Measurements from ENCODE around the gene FAM177B. TPM values are rescaled to one million over a fixed set of nuclear protein-coding genes. Genes with fewer than 3 reads are reported as not detected.

Gene FAM177B
- total and polyA plus RNA-seq, 3 donors from 2014 or later: 0.71 to 2.3 TPM; not detected in 1

DNA sequence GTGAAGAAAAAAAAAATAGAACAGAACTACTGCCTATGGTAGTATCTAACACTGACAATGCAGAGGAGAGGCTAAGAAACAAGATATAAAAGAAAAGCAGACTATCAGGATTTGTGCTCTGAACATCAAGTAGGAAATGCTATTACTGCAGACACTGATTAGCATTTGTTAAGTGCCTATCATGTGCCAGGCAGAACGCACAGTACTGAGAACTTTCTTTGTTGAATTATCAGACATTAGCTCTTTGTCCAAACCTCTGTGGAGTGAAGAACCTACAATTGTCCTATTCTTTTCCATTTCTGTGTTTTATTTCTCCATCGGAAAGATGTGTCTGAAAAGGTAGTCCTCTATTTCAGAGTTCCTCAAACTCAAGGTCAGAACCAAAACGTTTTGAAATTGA is 47.4 kb downstream of the FAM177B start:
- Histone ChIP-seq H3K36me3 (ENCODE audit: low read depth, missing control alignments) (no peaks in the 10 kb centered on the region), H3K27me3 (no peaks in the 10 kb centered on the region), H3K27ac (peak overlapping the region in 1 of 2 donors; percentile 56), H3K4me1 (peaks cover 4% of the 10 kb centered on the region), H3K4me3 (no peak overlapping the region), H3K9me3 (no peaks in the 10 kb centered on the region)
- intact Hi-C loops (cut with DNase I; ENCODE audit: low total_unique reads): no loop called here
- DNase-seq: peak; percentile 63
- WGBS, 2 donors: 37 to 46% methylated on average over 3 of the region's 3 CpGs
- no peak for TF ChIP-seq CTCF (IDR thresholded peaks at IDR 0.05)
- TF ChIP-seq POLR2A (IDR thresholded peaks at IDR 0.05): no peak

- no peak for DNase-seq
- no peaks in the 10 kb centered on the region for H3K9me3 ChIP-seq
- no peaks in the 10 kb centered on the region for H3K36me3 ChIP-seq (ENCODE audit: low read depth, missing control alignments)
- no peak for TF ChIP-seq POLR2A (IDR thresholded peaks at IDR 0.05)
- no peak for TF ChIP-seq CTCF (IDR thresholded peaks at IDR 0.05)
- H3K4me3 ChIP-seq: no peak overlapping the region
- intact Hi-C loops (cut with DNase I; ENCODE audit: low total_unique reads): no loop called here
- WGBS, 2 donors: 34% methylated on average over 2 of the region's 2 CpGs
- peak overlapping the region in 1 of 2 donors; percentile 56 for H3K27ac ChIP-seq
- peaks cover 4% of the 10 kb centered on the region for H3K4me1 ChIP-seq
- H3K27me3 ChIP-seq: no peaks in the 10 kb centered on the region
Measured at GRCh38 chr1:222784916-222785315, 47.9 kb downstream of the FAM177B start.

DNA sequence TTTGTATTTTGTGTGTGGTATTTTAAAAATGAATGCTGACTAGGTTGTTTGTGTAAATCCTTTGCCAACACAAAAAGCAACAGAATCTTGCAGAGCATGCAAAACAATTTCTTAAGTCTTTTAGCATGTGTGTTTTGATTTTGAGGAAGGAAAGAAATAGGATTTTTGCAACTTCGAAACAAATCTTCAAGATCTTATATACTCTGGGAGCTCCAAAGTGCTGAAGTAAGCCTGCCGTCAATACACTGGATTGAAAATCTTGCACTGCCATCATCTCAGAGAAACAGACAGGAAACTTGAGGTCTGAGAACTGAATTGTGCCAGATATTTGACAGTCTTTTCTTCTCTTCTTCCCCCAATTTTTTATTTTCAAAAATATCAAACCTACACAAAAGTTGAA is 48.5 kb downstream of the FAM177B start:
- DNase-seq: no peak
- intact Hi-C loops (cut with DNase I; ENCODE audit: low total_unique reads): no loop called here
- Histone ChIP-seq H3K9me3 (no peaks in the 10 kb centered on the region), H3K4me1 (peaks cover 4% of the 10 kb centered on the region), H3K27ac (no peak overlapping the region), H3K4me3 (no peak overlapping the region), H3K27me3 (no peaks in the 10 kb centered on the region), H3K36me3 (ENCODE audit: low read depth, missing control alignments) (no peaks in the 10 kb centered on the region)
- TF ChIP-seq POLR2A (IDR thresholded peaks at IDR 0.05): no peak
- no peak for TF ChIP-seq CTCF (IDR thresholded peaks at IDR 0.05)
- WGBS, 2 donors: 60 to 73% methylated on average over 2 of the region's 2 CpGs

DNA sequence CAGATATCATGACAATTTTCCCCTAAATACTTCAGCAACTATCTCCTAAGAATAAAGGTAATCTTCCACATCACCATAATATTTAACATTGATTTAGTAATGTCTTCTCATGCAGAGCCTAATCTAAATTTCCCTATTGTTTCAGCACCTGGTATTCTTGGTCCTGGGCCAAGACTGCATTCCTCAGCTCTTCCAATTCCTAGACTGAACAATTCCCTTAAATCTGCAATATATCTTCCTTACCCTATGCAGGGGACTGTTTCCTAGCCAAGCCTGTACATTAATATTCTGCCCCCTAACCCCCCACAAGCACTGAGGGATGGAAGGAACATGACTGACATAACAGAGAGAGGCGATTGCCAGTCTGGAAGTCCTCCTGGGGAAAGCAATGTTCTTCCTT is 49.1 kb downstream of the FAM177B start:
- DNase-seq: no peak
- TF ChIP-seq POLR2A (IDR thresholded peaks at IDR 0.05): no peak
- no peak for TF ChIP-seq CTCF (IDR thresholded peaks at IDR 0.05)
- Histone ChIP-seq H3K4me3 (no peak overlapping the region), H3K36me3 (ENCODE audit: low read depth, missing control alignments) (no peaks in the 10 kb centered on the region), H3K27ac (no peak overlapping the region), H3K4me1 (peaks cover 4% of the 10 kb centered on the region), H3K9me3 (no peaks in the 10 kb centered on the region), H3K27me3 (no peaks in the 10 kb centered on the region)
- intact Hi-C loops (cut with DNase I; ENCODE audit: low total_unique reads): no loop called here
- 29 to 50% methylated on average over 1 of the region's 1 CpG for WGBS, 2 donors

DNA sequence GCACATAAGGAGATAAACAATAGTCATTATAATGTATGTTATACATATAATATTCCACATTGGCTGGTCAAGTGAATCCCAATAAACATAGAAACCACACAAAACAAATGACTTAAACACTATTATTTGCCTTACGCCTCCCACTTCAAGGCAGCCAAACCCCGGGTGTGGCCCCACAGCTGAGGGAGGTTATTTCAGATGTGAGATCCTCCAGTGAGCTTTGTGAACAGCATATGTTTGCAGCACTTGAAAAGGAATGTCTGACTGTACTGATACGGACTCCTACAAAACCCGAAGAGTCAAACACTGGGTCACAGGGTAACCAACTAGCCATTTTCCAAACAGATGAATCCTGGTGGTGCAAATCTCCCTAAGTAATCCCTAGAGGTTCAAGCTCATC is 50.7 kb downstream of the FAM177B start:
- peaks cover 4% of the 10 kb centered on the region for H3K4me1 ChIP-seq
- intact Hi-C loops (cut with DNase I; ENCODE audit: low total_unique reads): no loop called here
- H3K4me3 ChIP-seq: no peak overlapping the region
- H3K9me3 ChIP-seq: no peaks in the 10 kb centered on the region
- no peak for DNase-seq
- TF ChIP-seq CTCF (IDR thresholded peaks at IDR 0.05) (no peak), POLR2A (IDR thresholded peaks at IDR 0.05) (no peak)
- H3K27me3 ChIP-seq: no peaks in the 10 kb centered on the region
- no peak overlapping the region for H3K27ac ChIP-seq
- no peaks in the 10 kb centered on the region for H3K36me3 ChIP-seq (ENCODE audit: low read depth, missing control alignments)
- 86 to 88% methylated on average over 4 of the region's 4 CpGs for WGBS, 2 donors
